GM21576 (cell line): Measurements from ENCODE around the gene HLA-G.

ENCODE experiments used
- ATAC-seq: cut with Tn5 transposase; IDR thresholded peaks from one replicate; pipeline ENCODE4 v1.9.1; 2021; ENCODE audit warnings: mild to moderate bottlenecking, moderate library complexity; ENCODE audit not compliant: unreplicated experiment

Gene HLA-G

GRCh38 chr6:29815118-29815750 lies 12.4 kb upstream of the HLA-G start:
- no peak for ATAC-seq

GRCh38 chr6:29816030-29816429 lies 11.6 kb upstream of the HLA-G start:
- ATAC-seq, result no peak

GRCh38 chr6:29818892-29819291 lies 8.7 kb upstream of the HLA-G start:
- no peak for ATAC-seq

- no peak for ATAC-seq
Measured at GRCh38 chr6:29824144-29824543, 3.5 kb upstream of the HLA-G start.

- ATAC-seq, result no peak
Measured at GRCh38 chr6:29825848-29826247, 1.8 kb upstream of the HLA-G start.

GRCh38 chr6:29826271-29826670 lies 1.4 kb upstream of the HLA-G start:
- no peak for ATAC-seq

GRCh38 chr6:29828471-29828797 lies 809 bp downstream of the HLA-G start:
- ATAC-seq, result no peak

- ATAC-seq, result no peak
Measured at GRCh38 chr6:29829766-29830165, 2.1 kb downstream of the HLA-G start.

- no peak for ATAC-seq
Measured at GRCh38 chr6:29830409-29830808, 2.8 kb downstream of the HLA-G start.

GRCh38 chr6:29831776-29832175 lies 4.2 kb downstream of the HLA-G start:
- ATAC-seq, result no peak

GRCh38 chr6:29834564-29835436 lies 7.2 kb downstream of the HLA-G start:
- ATAC-seq, result no peak

- no peak for ATAC-seq
Measured at GRCh38 chr6:29839917-29840316, 12.3 kb downstream of the HLA-G start.

GRCh38 chr6:29841030-29841429 lies 13.4 kb downstream of the HLA-G start:
- ATAC-seq, result no peak

GRCh38 chr6:29845405-29846006 lies 17.9 kb downstream of the HLA-G start:
- no peak for ATAC-seq

GRCh38 chr6:29847871-29848630 lies 20.4 kb downstream of the HLA-G start:
- no peak for ATAC-seq

GRCh38 chr6:29850011-29850553 lies 22.5 kb downstream of the HLA-G start:
- no peak for ATAC-seq

- no peak for ATAC-seq
Measured at GRCh38 chr6:29851190-29851589, 23.6 kb downstream of the HLA-G start.

GRCh38 chr6:29853245-29853644 lies 25.6 kb downstream of the HLA-G start:
- no peak for ATAC-seq

GRCh38 chr6:29858006-29858405 lies 30.4 kb downstream of the HLA-G start:
- no peak for ATAC-seq

- ATAC-seq, result no peak
Measured at GRCh38 chr6:29861521-29862255, 34.1 kb downstream of the HLA-G start.
